H1 (cell line): ENCODE data around the gene KLHDC7B. TPM values are rescaled to one million over a fixed set of nuclear protein-coding genes. Genes with fewer than 3 reads are reported as not detected.

Source experiments
- CTCF ChIA-PET: fragments of 300-600 bp; sonication (Branson Sonifier 250); formaldehyde crosslinking; loops from one replicate; lab custom pipeline; 2021; ENCODE audit not compliant: partially characterized antibody; lab: Charles Lee
- POLR2A ChIA-PET: fragments of 300-600 bp; sonication (Branson Sonifier 250); formaldehyde crosslinking; loops from one replicate; lab custom pipeline; 2021; ENCODE audit warnings: inconsistent platforms; ENCODE audit not compliant: partially characterized antibody; lab: Charles Lee
- DNase-seq, 2 experiments: peaks; one replicate each; pipeline versions ENCODE4 v3.0.0 to v3.0.0-alpha.2; 2010 to 2022; ENCODE audit warnings: low spot score in 2 of 2, low read depth in 1 of 2, mixed read lengths in 1 of 2
- FAIRE-seq: peaks from 2 replicates; lab custom pipeline; 2011; peaks lifted over from hg19 to GRCh38; lab: Jason Lieb, UNC
- H2AFZ ChIP-seq: 2 replicates; pipeline ENCODE4 v1.8.1; 2012; ENCODE audit warnings: low read length, inconsistent platforms
- H2AK5ac ChIP-seq: 2 replicates; pipeline ENCODE4 v1.6.1; 2013; ENCODE audit warnings: low read depth, low read length
- H2BK120ac ChIP-seq: replicated peaks from 2 replicates; pipeline ENCODE3; 2013; ENCODE audit warnings: low read depth, low read length, inconsistent platforms
- H2BK12ac ChIP-seq: 2 replicates; pipeline ENCODE4 v1.6.1; 2013; ENCODE audit warnings: low read depth, low read length
- H2BK15ac ChIP-seq: 2 replicates; pipeline ENCODE4 v1.6.1; 2013; ENCODE audit warnings: low read length
- H2BK20ac ChIP-seq: 2 replicates; pipeline ENCODE4 v1.6.1; 2013; ENCODE audit warnings: low read length
- H2BK5ac ChIP-seq: 2 replicates; pipeline ENCODE4 v1.6.1; 2013; ENCODE audit warnings: low read depth, low read length
- H3K14ac ChIP-seq: 2 replicates; pipeline ENCODE4 v1.6.1; 2013; ENCODE audit warnings: inconsistent platforms; ENCODE audit not compliant: insufficient read length
- H3K18ac ChIP-seq: 2 replicates; pipeline ENCODE4 v1.6.1; 2013; ENCODE audit warnings: low read length; ENCODE audit errors: extremely low read depth
- H3K23ac ChIP-seq: 2 replicates; pipeline ENCODE4 v1.6.1; 2013; ENCODE audit warnings: inconsistent platforms; ENCODE audit not compliant: insufficient read length
- H3K23me2 ChIP-seq: 2 replicates; pipeline ENCODE4 v1.6.1; 2013; ENCODE audit warnings: low read depth, low read length
- H3K27ac ChIP-seq: 2 replicates; pipeline ENCODE4 v1.6.1; 2011; ENCODE audit warnings: low read depth, low read length, inconsistent platforms
- H3K27me3 ChIP-seq, 4 experiments: replicated peaks in 1 of 4; 1 replicate in 1 of 4; 2 replicates in 3 of 4; pipeline versions ENCODE4 v1.6.1 to v1.8.1; 2011 to 2013; ENCODE audit warnings: low read length in 3 of 4, mild to moderate bottlenecking in 3 of 4, inconsistent platforms in 2 of 4, mixed read lengths in 2 of 4, moderate library complexity in 1 of 4; ENCODE audit not compliant: control insufficient read depth in 3 of 4, insufficient read depth in 3 of 4; ENCODE audit errors: extremely low read depth in 1 of 4
- H3K36me3 ChIP-seq, 4 experiments: 2 replicates each; pipeline versions ENCODE4 v1.6.1 to v1.8.1; 2011 to 2013; ENCODE audit warnings: mild to moderate bottlenecking in 4 of 4, low read length in 3 of 4, moderate library complexity in 2 of 4, control low read depth in 1 of 4, inconsistent platforms in 1 of 4; ENCODE audit not compliant: insufficient read depth in 4 of 4, control insufficient read depth in 2 of 4
- H3K4ac ChIP-seq: replicated peaks from 2 replicates; pipeline ENCODE3; 2013; ENCODE audit warnings: low read length, low read depth, mixed read lengths, inconsistent platforms; ENCODE audit not compliant: insufficient read length
- H3K4me1 ChIP-seq, 4 experiments: replicated peaks in 1 of 4; 1 replicate in 1 of 4; 2 replicates in 3 of 4; pipeline versions ENCODE4 v1.6.1 to v1.8.1; 2011 to 2013; ENCODE audit warnings: low read length in 3 of 4, inconsistent platforms in 2 of 4, mixed read lengths in 1 of 4; ENCODE audit not compliant: insufficient read depth in 4 of 4, control insufficient read depth in 3 of 4
- H3K4me2 ChIP-seq, 2 experiments: 2 replicates each; pipeline versions ENCODE4 v1.6.1 to v1.8.1; 2011 to 2013; ENCODE audit warnings: low read depth in 2 of 2, low read length in 2 of 2, control low read depth in 1 of 2, inconsistent platforms in 1 of 2, mild to moderate bottlenecking in 1 of 2; ENCODE audit not compliant: insufficient read depth in 1 of 2
- H3K4me3 ChIP-seq, 4 experiments: fragments of 200-600, 300-600 bp in 1 of 4; sonication (generic), shearing (Covaris generic), sonication (Bioruptor Twin) in 1 of 4; 2 replicates each; pipeline versions ENCODE4 v1.5.1 to v1.8.1; 2011 to 2016; ENCODE audit warnings: low read length in 4 of 4, low read depth in 3 of 4, control low read depth in 2 of 4, inconsistent platforms in 2 of 4, mild to moderate bottlenecking in 2 of 4, mixed read lengths in 1 of 4, moderate library complexity in 1 of 4; ENCODE audit not compliant: insufficient read depth in 2 of 4; ENCODE audit errors: extremely low read depth in 1 of 4
- H3K56ac ChIP-seq: replicated peaks from 2 replicates; pipeline ENCODE3; 2013; ENCODE audit warnings: low read depth, mild to moderate bottlenecking, mixed read lengths, low read length, inconsistent platforms; ENCODE audit not compliant: insufficient read length
- H3K79me1 ChIP-seq: 2 replicates; pipeline ENCODE4 v1.6.1; 2013; ENCODE audit warnings: low read depth, low read length, control low read depth
- H3K79me2 ChIP-seq, 2 experiments: 2 replicates each; pipeline versions ENCODE4 v1.6.1 to v1.8.1; 2012 to 2013; ENCODE audit warnings: low read length in 2 of 2, mild to moderate bottlenecking in 2 of 2, inconsistent platforms in 1 of 2; ENCODE audit not compliant: insufficient read depth in 2 of 2, control insufficient read depth in 1 of 2
- H3K9ac ChIP-seq, 4 experiments: replicated peaks in 1 of 4; 1 replicate in 1 of 4; 2 replicates in 3 of 4; pipeline versions ENCODE4 v1.6.1 to v1.8.1; 2011 to 2013; ENCODE audit warnings: low read depth in 3 of 4, low read length in 3 of 4, control low read depth in 2 of 4, mild to moderate bottlenecking in 2 of 4, moderate library complexity in 2 of 4, inconsistent platforms in 1 of 4; ENCODE audit errors: extremely low read depth in 1 of 4
- H3K9me3 ChIP-seq, 2 experiments: 2 replicates each; pipeline versions ENCODE4 v1.6.1 to v1.8.1; 2012 to 2013; ENCODE audit warnings: mild to moderate bottlenecking in 2 of 2, moderate library complexity in 2 of 2, control low read depth in 1 of 2, inconsistent platforms in 1 of 2, low read depth in 1 of 2, low read length in 1 of 2, mixed read lengths in 1 of 2; ENCODE audit not compliant: insufficient read depth in 2 of 2
- H4K20me1 ChIP-seq, 2 experiments: replicated peaks in 1 of 2; 2 replicates each; pipeline versions ENCODE3 to v1.8.1; 2011 to 2013; ENCODE audit warnings: inconsistent platforms in 2 of 2, low read length in 2 of 2, mild to moderate bottlenecking in 1 of 2; ENCODE audit not compliant: insufficient read depth in 2 of 2, control insufficient read depth in 1 of 2
- H4K5ac ChIP-seq: 2 replicates; pipeline ENCODE4 v1.6.1; 2013; ENCODE audit warnings: low read length, low read depth, mixed read lengths, inconsistent platforms; ENCODE audit not compliant: insufficient read length
- H4K8ac ChIP-seq: 2 replicates; pipeline ENCODE4 v1.8.0; 2013; ENCODE audit warnings: mild to moderate bottlenecking, moderate library complexity, low read length, inconsistent platforms; ENCODE audit not compliant: insufficient read depth; ENCODE audit errors: extremely low read depth
- H4K91ac ChIP-seq: replicated peaks from 2 replicates; pipeline ENCODE3; 2013; ENCODE audit warnings: low read length, mixed read lengths, inconsistent platforms; ENCODE audit not compliant: insufficient read length
- SP1 ChIP-seq: IDR thresholded peaks from 2 replicates; pipeline ENCODE4 v1.6.1; 2011; ENCODE audit warnings: low read depth, low read length
- WGBS, 2 experiments: shearing (Covaris generic) in 1 of 2; methylation state at CpG; one replicate each; pipeline versions ENCODE4 v1.1.6 to v1.1.7; 2013 to 2015; ENCODE audit warnings: low lambda C conversion rate in 2 of 2, mixed read lengths in 2 of 2, inconsistent platforms in 1 of 2, low coverage in 1 of 2, missing lambda C conversion rate in 1 of 2; ENCODE audit not compliant: insufficient replicate concordance in 2 of 2, insufficient coverage in 1 of 2, insufficient read length in 1 of 2; ENCODE audit errors: extremely low coverage in 1 of 2, missing lambda C conversion rate in 1 of 2; 5-methylcytosine and 5-hydroxymethylcytosine counted together
- polyA plus RNA-seq, 7 experiments: library from polyadenylated mRNA; depleted of rRNA in 3 of 7; stranded (reverse) in 5 of 7; unstranded in 2 of 7; fragments of >200 nt in 5 of 7; fragments of 200-250 nt in 2 of 7; gene quantifications; 1 replicate in 5 of 7; 2 replicates in 1 of 7; 4 replicates in 1 of 7; pipeline versions ENCODE4 v1.2.1 to v1.2.3, GENCODE V29; 2011 to 2013; ENCODE audit warnings: missing spikeins in 2 of 7, mixed read lengths in 2 of 7
- total RNA-seq: library from RNA; stranded (reverse); fragmentation: NEBNext Ultra II Directional; extraction: Animal tissue kit (Norgen Biotek cat#: 25700); gene quantifications from 2 replicates; pipeline ENCODE4 v1.2.1, GENCODE V29; 2021

KLHDC7B gene
- total and polyA plus RNA-seq, 2 of the 8 experiments (the other 6 are each of a cell fraction or from before 2014, with no cell fraction given) = not detected

DNA sequence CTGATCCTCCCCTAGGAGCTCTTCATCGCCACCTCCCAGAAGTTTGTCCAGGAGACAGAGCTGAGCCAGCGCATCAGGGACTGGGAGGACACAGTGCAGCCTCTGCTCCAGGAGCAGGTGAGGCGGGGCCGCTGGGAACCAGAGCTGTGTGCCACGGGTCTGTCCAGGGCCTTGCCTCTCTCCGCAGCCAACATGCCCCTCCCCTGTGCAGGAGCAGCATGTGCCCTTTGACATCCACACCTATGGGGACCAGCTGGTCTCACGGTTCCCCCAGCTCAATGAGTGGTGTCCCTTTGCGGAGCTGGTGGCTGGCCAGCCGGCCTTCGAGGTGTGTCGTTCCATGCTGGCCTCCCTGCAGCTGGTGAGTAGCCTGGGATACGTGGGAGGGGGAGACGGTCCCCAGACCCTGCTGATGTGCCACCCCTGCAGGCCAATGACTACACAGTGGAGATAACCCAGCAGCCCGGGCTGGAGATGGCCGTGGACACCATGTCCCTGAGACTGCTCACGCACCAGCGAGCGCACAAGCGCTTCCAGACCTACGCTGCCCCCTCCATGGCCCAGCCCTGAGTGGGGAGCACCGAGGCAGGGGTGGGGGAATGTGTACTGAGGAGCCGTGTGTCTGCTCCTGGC lies 22.8 kb upstream of the KLHDC7B start:
- H3K14ac ChIP-seq = no peak overlapping the region
- H2AFZ ChIP-seq = no peak overlapping the region
- TF ChIP-seq SP1 = no peak
- peaks cover 1 to 13% (median 7%) of the 10 kb centered on the region in 4 experiments; a peak in 6 of 7 replicates for H3K27me3 ChIP-seq
- no peak overlapping the region for H3K23ac ChIP-seq
- no peak overlapping the region for H3K56ac ChIP-seq
- no peak overlapping the region for H2BK12ac ChIP-seq
- no peak overlapping the region for H4K5ac ChIP-seq
- H3K9ac ChIP-seq = no peak overlapping the region
- H3K79me1 ChIP-seq = no peaks in the 10 kb centered on the region
- H4K20me1 ChIP-seq = peaks cover 5 to 16% of the 10 kb centered on the region in 2 experiments
- H3K79me2 ChIP-seq = no peaks in the 10 kb centered on the region
- H3K4me1 ChIP-seq = peaks cover 0 to 11% (median 6%) of the 10 kb centered on the region in 4 experiments; a peak in 5 of 7 replicates
- no peak overlapping the region for H2BK15ac ChIP-seq
- H3K18ac ChIP-seq = no peak overlapping the region
- H3K23me2 ChIP-seq = peaks cover 17% of the 10 kb centered on the region; the same call in 1 of the 2 replicates
- no peak for DNase-seq
- H3K4ac ChIP-seq = no peak overlapping the region
- H3K27ac ChIP-seq = no peak overlapping the region
- H4K8ac ChIP-seq = no peak overlapping the region
- ChIA-PET CTCF (interaction anchor here (0.6 to 1.5 kb wide), 5 partner anchors 14 to 119 kb away, joined by 3 to 4 read pairs (median 3); no protein-coding TSS in a partner anchor), POLR2A (interaction anchor here (1.7 kb wide), 1 partner anchor 14 kb away, joined by 9 read pairs; the partner anchor contains the start of genes LMF2 and NCAPH2)
- H2BK20ac ChIP-seq = no peak overlapping the region
- H2AK5ac ChIP-seq = no peak overlapping the region
- no peak overlapping the region for H3K4me2 ChIP-seq
- H2BK120ac ChIP-seq = no peak overlapping the region
- WGBS, 2 experiments = 89% methylated on average over 20 of the region's 22 CpGs; no CpG with 5 or more reads in 1 of the 2 experiments
- no peak overlapping the region for H4K91ac ChIP-seq
- FAIRE-seq = no peak
- no peak overlapping the region for H3K4me3 ChIP-seq
- no peak overlapping the region for H2BK5ac ChIP-seq
- H3K9me3 ChIP-seq = no peaks in the 10 kb centered on the region
- peaks cover 4 to 25% (median 17%) of the 10 kb centered on the region in 4 experiments; a peak in 7 of 8 replicates for H3K36me3 ChIP-seq
